ENCODE measurements around the gene ATF3.

ATF3 gene

DNA sequence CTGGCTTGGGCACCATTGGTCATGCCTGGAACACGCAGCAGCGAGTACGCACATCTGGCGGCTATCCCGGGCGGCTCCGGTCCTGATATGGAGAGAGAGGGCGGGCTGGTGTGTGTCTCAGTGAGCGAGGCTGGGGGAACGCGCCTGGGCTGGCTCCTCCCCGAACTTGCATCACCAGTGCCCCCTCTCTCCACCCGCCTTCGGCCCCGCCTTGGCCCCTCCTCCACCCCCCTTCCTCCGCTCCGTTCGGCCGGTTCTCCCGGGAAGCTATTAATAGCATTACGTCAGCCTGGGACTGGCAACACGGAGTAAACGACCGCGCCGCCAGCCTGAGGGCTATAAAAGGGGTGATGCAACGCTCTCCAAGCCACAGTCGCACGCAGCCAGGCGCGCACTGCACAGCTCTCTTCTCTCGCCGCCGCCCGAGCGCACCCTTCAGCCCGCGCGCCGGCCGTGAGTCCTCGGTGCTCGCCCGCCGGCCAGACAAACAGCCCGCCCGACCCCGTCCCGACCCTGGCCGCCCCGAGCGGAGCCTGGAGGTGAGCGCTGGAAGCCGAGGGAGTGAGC, at the start of gene ATF3 (continued):
- TF ChIP-seq, protein P1, sequence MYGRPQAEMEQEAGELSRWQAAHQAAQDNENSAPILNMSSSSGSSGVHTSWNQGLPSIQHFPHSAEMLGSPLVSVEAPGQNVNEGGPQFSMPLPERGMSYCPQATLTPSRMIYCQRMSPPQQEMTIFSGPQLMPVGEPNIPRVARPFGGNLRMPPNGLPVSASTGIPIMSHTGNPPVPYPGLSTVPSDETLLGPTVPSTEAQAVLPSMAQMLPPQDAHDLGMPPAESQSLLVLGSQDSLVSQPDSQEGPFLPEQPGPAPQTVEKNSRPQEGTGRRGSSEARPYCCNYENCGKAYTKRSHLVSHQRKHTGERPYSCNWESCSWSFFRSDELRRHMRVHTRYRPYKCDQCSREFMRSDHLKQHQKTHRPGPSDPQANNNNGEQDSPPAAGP (tag by site-specific recombination; IDR thresholded peaks at IDR 0.05): peak; percentile 97
- TF ChIP-seq ZNF19 (tag by site-specific recombination; IDR thresholded peaks at IDR 0.05; ENCODE audit: low read depth): no peak
- peak; percentile 42 for TF ChIP-seq FEZF1 (tag by site-specific recombination; IDR thresholded peaks at IDR 0.05)
- TF ChIP-seq EGR2 (tag by site-specific recombination; IDR thresholded peaks at IDR 0.05; ENCODE audit: low read depth): peak; percentile 74
- peak; percentile 92 for TF ChIP-seq KLF16 (tag by site-specific recombination; IDR thresholded peaks at IDR 0.05)
- no peak for TF ChIP-seq ZNF350 (tag by site-specific recombination; IDR thresholded peaks at IDR 0.05)
- peak; percentile 95 for TF ChIP-seq BCL11B (tag by site-specific recombination; IDR thresholded peaks at IDR 0.05; ENCODE audit: low read depth)
- peak; percentile 62 for TF ChIP-seq SCRT2 (tag by site-specific recombination; IDR thresholded peaks at IDR 0.05)
- peak; percentile 88; the same call in 1 of the 2 replicates for TF ChIP-seq ZNF785 (tag by site-specific recombination; IDR thresholded peaks at IDR 0.05)
- TF ChIP-seq ZNF701 (tag by site-specific recombination; IDR thresholded peaks at IDR 0.05): no peak
- TF ChIP-seq ZNF677 (tag by site-specific recombination; IDR thresholded peaks at IDR 0.05): no peak
- no peak for TF ChIP-seq ZNF155 (tag by site-specific recombination; IDR thresholded peaks at IDR 0.05)
- peak; percentile 99 for TF ChIP-seq KLF8 (tag by site-specific recombination; IDR thresholded peaks at IDR 0.05)
- 0 out of 2 replicates have a peak, but pooled peaks have one; percentile 48 for TF ChIP-seq HOXC10 (CRISPR knock-in tag; IDR thresholded peaks at IDR 0.05)
- TF ChIP-seq ZNF354C (tag by site-specific recombination; IDR thresholded peaks at IDR 0.05; ENCODE audit: borderline replicate concordance, low read depth): no peak
- no peak for TF ChIP-seq ZNF560 (tag by site-specific recombination; IDR thresholded peaks at IDR 0.05; ENCODE audit: borderline replicate concordance)
- TF ChIP-seq, protein P2, sequence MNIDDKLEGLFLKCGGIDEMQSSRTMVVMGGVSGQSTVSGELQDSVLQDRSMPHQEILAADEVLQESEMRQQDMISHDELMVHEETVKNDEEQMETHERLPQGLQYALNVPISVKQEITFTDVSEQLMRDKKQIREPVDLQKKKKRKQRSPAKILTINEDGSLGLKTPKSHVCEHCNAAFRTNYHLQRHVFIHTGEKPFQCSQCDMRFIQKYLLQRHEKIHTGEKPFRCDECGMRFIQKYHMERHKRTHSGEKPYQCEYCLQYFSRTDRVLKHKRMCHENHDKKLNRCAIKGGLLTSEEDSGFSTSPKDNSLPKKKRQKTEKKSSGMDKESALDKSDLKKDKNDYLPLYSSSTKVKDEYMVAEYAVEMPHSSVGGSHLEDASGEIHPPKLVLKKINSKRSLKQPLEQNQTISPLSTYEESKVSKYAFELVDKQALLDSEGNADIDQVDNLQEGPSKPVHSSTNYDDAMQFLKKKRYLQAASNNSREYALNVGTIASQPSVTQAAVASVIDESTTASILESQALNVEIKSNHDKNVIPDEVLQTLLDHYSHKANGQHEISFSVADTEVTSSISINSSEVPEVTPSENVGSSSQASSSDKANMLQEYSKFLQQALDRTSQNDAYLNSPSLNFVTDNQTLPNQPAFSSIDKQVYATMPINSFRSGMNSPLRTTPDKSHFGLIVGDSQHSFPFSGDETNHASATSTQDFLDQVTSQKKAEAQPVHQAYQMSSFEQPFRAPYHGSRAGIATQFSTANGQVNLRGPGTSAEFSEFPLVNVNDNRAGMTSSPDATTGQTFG (tag by site-specific recombination; IDR thresholded peaks at IDR 0.05; ENCODE audit: borderline replicate concordance): no peak; the same call in 1 of the 2 replicates
- TF ChIP-seq ZNF670 (tag by site-specific recombination; IDR thresholded peaks at IDR 0.05; ENCODE audit: low read depth): no peak
- TF ChIP-seq ZNF660 (tag by site-specific recombination; IDR thresholded peaks at IDR 0.05): peak; percentile 94
- 0 out of 2 replicates have a peak, but pooled peaks have one; percentile 13 for TF ChIP-seq TCF7L2 (IDR thresholded peaks at IDR 0.05; ENCODE audit: borderline replicate concordance, low read depth, low read length)
- TF ChIP-seq, protein P3, sequence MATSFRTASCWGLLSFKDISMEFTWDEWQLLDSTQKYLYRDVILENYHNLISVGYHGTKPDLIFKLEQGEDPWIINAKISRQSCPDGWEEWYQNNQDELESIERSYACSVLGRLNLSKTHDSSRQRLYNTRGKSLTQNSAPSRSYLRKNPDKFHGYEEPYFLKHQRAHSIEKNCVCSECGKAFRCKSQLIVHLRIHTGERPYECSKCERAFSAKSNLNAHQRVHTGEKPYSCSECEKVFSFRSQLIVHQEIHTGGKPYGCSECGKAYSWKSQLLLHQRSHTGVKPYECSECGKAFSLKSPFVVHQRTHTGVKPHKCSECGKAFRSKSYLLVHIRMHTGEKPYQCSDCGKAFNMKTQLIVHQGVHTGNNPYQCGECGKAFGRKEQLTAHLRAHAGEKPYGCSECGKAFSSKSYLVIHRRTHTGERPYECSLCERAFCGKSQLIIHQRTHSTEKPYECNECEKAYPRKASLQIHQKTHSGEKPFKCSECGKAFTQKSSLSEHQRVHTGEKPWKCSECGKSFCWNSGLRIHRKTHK (tag by site-specific recombination; IDR thresholded peaks at IDR 0.05): no peak
- TF ChIP-seq, protein P4, sequence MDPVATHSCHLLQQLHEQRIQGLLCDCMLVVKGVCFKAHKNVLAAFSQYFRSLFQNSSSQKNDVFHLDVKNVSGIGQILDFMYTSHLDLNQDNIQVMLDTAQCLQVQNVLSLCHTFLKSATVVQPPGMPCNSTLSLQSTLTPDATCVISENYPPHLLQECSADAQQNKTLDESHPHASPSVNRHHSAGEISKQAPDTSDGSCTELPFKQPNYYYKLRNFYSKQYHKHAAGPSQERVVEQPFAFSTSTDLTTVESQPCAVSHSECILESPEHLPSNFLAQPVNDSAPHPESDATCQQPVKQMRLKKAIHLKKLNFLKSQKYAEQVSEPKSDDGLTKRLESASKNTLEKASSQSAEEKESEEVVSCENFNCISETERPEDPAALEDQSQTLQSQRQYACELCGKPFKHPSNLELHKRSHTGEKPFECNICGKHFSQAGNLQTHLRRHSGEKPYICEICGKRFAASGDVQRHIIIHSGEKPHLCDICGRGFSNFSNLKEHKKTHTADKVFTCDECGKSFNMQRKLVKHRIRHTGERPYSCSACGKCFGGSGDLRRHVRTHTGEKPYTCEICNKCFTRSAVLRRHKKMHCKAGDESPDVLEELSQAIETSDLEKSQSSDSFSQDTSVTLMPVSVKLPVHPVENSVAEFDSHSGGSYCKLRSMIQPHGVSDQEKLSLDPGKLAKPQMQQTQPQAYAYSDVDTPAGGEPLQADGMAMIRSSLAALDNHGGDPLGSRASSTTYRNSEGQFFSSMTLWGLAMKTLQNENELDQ (tag by site-specific recombination; IDR thresholded peaks at IDR 0.05; ENCODE audit: low read depth): no peak
- TF ChIP-seq ZNF623 (tag by site-specific recombination; IDR thresholded peaks at IDR 0.05): no peak
- TF ChIP-seq ZNF112 (tag by site-specific recombination; IDR thresholded peaks at IDR 0.05): no peak
- TF ChIP-seq, protein P5, sequence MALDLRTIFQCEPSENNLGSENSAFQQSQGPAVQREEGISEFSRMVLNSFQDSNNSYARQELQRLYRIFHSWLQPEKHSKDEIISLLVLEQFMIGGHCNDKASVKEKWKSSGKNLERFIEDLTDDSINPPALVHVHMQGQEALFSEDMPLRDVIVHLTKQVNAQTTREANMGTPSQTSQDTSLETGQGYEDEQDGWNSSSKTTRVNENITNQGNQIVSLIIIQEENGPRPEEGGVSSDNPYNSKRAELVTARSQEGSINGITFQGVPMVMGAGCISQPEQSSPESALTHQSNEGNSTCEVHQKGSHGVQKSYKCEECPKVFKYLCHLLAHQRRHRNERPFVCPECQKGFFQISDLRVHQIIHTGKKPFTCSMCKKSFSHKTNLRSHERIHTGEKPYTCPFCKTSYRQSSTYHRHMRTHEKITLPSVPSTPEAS (tag by site-specific recombination; IDR thresholded peaks at IDR 0.05): peak; percentile 37; the same call in 1 of the 2 replicates
- no peak for TF ChIP-seq ZNF211 (tag by site-specific recombination; IDR thresholded peaks at IDR 0.05; ENCODE audit: low read depth)
- TF ChIP-seq ZNF658 (tag by site-specific recombination; IDR thresholded peaks at IDR 0.05): no peak
- no peak for TF ChIP-seq ZNF777 (tag by site-specific recombination; IDR thresholded peaks at IDR 0.05; ENCODE audit: borderline replicate concordance)
- TF ChIP-seq, protein P6, sequence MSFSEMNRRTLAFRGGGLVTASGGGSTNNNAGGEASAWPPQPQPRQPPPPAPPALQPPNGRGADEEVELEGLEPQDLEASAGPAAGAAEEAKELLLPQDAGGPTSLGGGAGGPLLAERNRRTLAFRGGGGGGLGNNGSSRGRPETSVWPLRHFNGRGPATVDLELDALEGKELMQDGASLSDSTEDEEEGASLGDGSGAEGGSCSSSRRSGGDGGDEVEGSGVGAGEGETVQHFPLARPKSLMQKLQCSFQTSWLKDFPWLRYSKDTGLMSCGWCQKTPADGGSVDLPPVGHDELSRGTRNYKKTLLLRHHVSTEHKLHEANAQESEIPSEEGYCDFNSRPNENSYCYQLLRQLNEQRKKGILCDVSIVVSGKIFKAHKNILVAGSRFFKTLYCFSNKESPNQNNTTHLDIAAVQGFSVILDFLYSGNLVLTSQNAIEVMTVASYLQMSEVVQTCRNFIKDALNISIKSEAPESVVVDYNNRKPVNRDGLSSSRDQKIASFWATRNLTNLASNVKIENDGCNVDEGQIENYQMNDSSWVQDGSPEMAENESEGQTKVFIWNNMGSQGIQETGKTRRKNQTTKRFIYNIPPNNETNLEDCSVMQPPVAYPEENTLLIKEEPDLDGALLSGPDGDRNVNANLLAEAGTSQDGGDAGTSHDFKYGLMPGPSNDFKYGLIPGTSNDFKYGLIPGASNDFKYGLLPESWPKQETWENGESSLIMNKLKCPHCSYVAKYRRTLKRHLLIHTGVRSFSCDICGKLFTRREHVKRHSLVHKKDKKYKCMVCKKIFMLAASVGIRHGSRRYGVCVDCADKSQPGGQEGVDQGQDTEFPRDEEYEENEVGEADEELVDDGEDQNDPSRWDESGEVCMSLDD (tag by site-specific recombination; IDR thresholded peaks at IDR 0.05): peak; percentile 70
- peak; percentile 97 for TF ChIP-seq ZNF629 (tag by site-specific recombination; IDR thresholded peaks at IDR 0.05)

All from HEK293 (cell line).